GM23338 (cell line): ENCODE results near the gene SSR4. TPM values are rescaled to one million over a fixed set of nuclear protein-coding genes. Genes with fewer than 3 reads are reported as not detected.

Experiments used
- ATAC-seq: fragments of 200-7000 bp; cut with Tn5 transposase; 3 replicates; pipeline ENCODE4 v1.9.1; 2020
- DNase-seq: peaks from one replicate; pipeline ENCODE4 v3.0.0-alpha.2; 2015; ENCODE audit warnings: low spot score
- H2AFZ ChIP-seq: fragments of 200-600 bp; sonication (generic); 2 replicates; pipeline ENCODE4 v1.8.0; 2016; ENCODE audit warnings: antibody characterized with exemption, mild to moderate bottlenecking, moderate library complexity
- H3F3A ChIP-seq: fragments of 200-600 bp; sonication (generic); replicated peaks from 2 replicates; pipeline ENCODE4 v1.8.0; 2017; ENCODE audit warnings: antibody characterized with exemption, mixed run types, low read depth
- H3K27ac ChIP-seq: fragments of 200-600 bp; sonication (generic); 2 replicates; pipeline ENCODE4 v1.6.1; 2016; ENCODE audit warnings: low read depth
- H3K27me3 ChIP-seq: fragments of 200-600 bp; sonication (generic); 2 replicates; pipeline ENCODE4 v1.8.0; 2016; ENCODE audit warnings: mild to moderate bottlenecking, mixed run types, moderate library complexity; ENCODE audit not compliant: insufficient read depth
- H3K36me3 ChIP-seq: fragments of 200-600 bp; sonication (generic); 2 replicates; pipeline ENCODE4 v1.8.0; 2016; ENCODE audit warnings: mild to moderate bottlenecking; ENCODE audit not compliant: insufficient read depth
- H3K4me1 ChIP-seq: fragments of 200-600 bp; sonication (generic); 2 replicates; pipeline ENCODE4 v1.8.0; 2016; ENCODE audit warnings: mild to moderate bottlenecking, moderate library complexity; ENCODE audit not compliant: insufficient read depth
- H3K4me2 ChIP-seq: fragments of 200-600 bp; sonication (generic); 2 replicates; pipeline ENCODE4 v1.7.1; 2017; ENCODE audit warnings: mixed run types
- H3K4me3 ChIP-seq: fragments of 200-600 bp; sonication (generic); 2 replicates; pipeline ENCODE4 v1.6.1; 2016; ENCODE audit warnings: mixed run types
- H3K79me2 ChIP-seq: fragments of 200-600 bp; sonication (generic); replicated peaks from 2 replicates; pipeline ENCODE4 v1.8.0; 2017; ENCODE audit warnings: mild to moderate bottlenecking; ENCODE audit not compliant: insufficient read depth
- H3K9me2 ChIP-seq: fragments of 200-600 bp; sonication (generic); 2 replicates; pipeline ENCODE4 v1.8.0; 2017; ENCODE audit not compliant: insufficient read depth
- H4K20me1 ChIP-seq: fragments of 200-600 bp; sonication (generic); replicated peaks from 2 replicates; pipeline ENCODE4 v1.8.0; 2017; ENCODE audit warnings: mild to moderate bottlenecking; ENCODE audit not compliant: insufficient read depth
- H3K27ac Mint-ChIP-seq: 2 replicates; pipeline ENCODE4 v1.8.0; 2020; ENCODE audit warnings: inconsistent platforms, mild to moderate bottlenecking, moderate library complexity, mixed read lengths
- H3K27me3 Mint-ChIP-seq: 3 replicates; pipeline ENCODE4 v1.8.0; 2022; ENCODE audit warnings: low read depth, mild to moderate bottlenecking, moderate library complexity, mixed read lengths, inconsistent platforms; ENCODE audit not compliant: insufficient read depth, poor library complexity
- H3K36me3 Mint-ChIP-seq: 3 replicates; pipeline ENCODE4 v1.8.0; 2021; ENCODE audit warnings: low read depth, mild to moderate bottlenecking, inconsistent platforms, moderate library complexity, mixed read lengths
- H3K4me1 Mint-ChIP-seq: 3 replicates; pipeline ENCODE4 v1.8.0; 2020; ENCODE audit warnings: mild to moderate bottlenecking, inconsistent platforms, mixed read lengths
- H3K4me3 Mint-ChIP-seq: 3 replicates; pipeline ENCODE4 v1.8.0; 2021; ENCODE audit warnings: moderate library complexity, mild to moderate bottlenecking, inconsistent platforms, mixed read lengths
- H3K9me3 Mint-ChIP-seq: 3 replicates; pipeline ENCODE4 v1.8.0; 2020; ENCODE audit warnings: moderate library complexity, mild to moderate bottlenecking, inconsistent platforms, mixed read lengths
- CREB1 ChIP-seq: fragments of 250-450 bp; sonication (Bioruptor Pico); IDR thresholded peaks from 2 replicates; pipeline ENCODE4 v1.5.0; 2020; ENCODE audit warnings: low read depth, mild to moderate bottlenecking, moderate library complexity
- EZH2 ChIP-seq: fragments of 200-600 bp; sonication (generic); IDR thresholded peaks from one replicate; pipeline ENCODE4 v1.8.0; 2017; ENCODE audit warnings: antibody characterized with exemption, mild to moderate bottlenecking, low read depth; ENCODE audit not compliant: unreplicated experiment
- EZH2phosphoT487 ChIP-seq: fragments of 200-600 bp; sonication (generic); IDR thresholded peaks from one replicate; pipeline ENCODE4 v1.8.1; 2018; ENCODE audit warnings: antibody characterized with exemption; ENCODE audit not compliant: unreplicated experiment
- JUNB ChIP-seq: IDR thresholded peaks from one replicate; pipeline ENCODE4 v1.6.1; 2016; ENCODE audit warnings: antibody characterized with exemption; ENCODE audit not compliant: unreplicated experiment
- NANOG ChIP-seq: IDR thresholded peaks from 2 replicates; pipeline ENCODE4 v1.6.1; 2016; ENCODE audit warnings: antibody characterized with exemption, borderline replicate concordance
- POLR2AphosphoS5 ChIP-seq: IDR thresholded peaks from 2 replicates; pipeline ENCODE4 v1.6.1; 2016; ENCODE audit warnings: antibody characterized with exemption, low read depth
- STAT1 ChIP-seq: IDR thresholded peaks from one replicate; pipeline ENCODE4 v1.6.1; 2016; ENCODE audit warnings: antibody characterized with exemption; ENCODE audit not compliant: unreplicated experiment
- ZNF114 ChIP-seq: fragments of 250-450 bp; sonication (Bioruptor Pico); IDR thresholded peaks from 2 replicates; pipeline ENCODE4 v1.5.0; 2020; ENCODE audit warnings: mild to moderate bottlenecking, moderate library complexity
- ZNF331 ChIP-seq: fragments of 250-450 bp; sonication (Bioruptor Pico); IDR thresholded peaks from 2 replicates; pipeline ENCODE4 v1.5.0; 2020; ENCODE audit warnings: low read depth, mild to moderate bottlenecking, moderate library complexity
- polyA plus RNA-seq: library from polyadenylated mRNA; unstranded; fragments of >200 nt; fragmentation: Nextera tagmentation; extraction: Ambion mirVana; gene quantifications from 2 replicates; pipeline ENCODE4 v1.2.1, GENCODE V29; 2016
- total RNA-seq: library from RNA; depleted of rRNA; stranded (reverse); fragments of >200 nt; shearing (Covaris generic); gene quantifications from 2 replicates; pipeline ENCODE4 v1.2.3, GENCODE V29; 2014
- TF ChIP-seq, protein P1 (sequence below): IDR thresholded peaks from 2 replicates; pipeline ENCODE4 v1.6.1; 2016; ENCODE audit warnings: antibody characterized with exemption
- TF ChIP-seq, protein P2 (sequence below): IDR thresholded peaks from one replicate; pipeline ENCODE4 v1.6.1; 2018; ENCODE audit warnings: antibody characterized with exemption; ENCODE audit not compliant: unreplicated experiment
- TF ChIP-seq, protein P3 (sequence below), 2 experiments: fragments of 200-600 bp in 1 of 2; sonication (generic) in 1 of 2; conservative IDR thresholded peaks; 2 replicates each; pipeline versions ENCODE4 v1.5.1 to v1.6.1; 2016 to 2017; ENCODE audit warnings: antibody characterized with exemption in 2 of 2, low read depth in 2 of 2, mild to moderate bottlenecking in 2 of 2, moderate library complexity in 1 of 2
- TF ChIP-seq, protein P4 (sequence below): fragments of 250-450 bp; sonication (Bioruptor Pico); IDR thresholded peaks from 2 replicates; pipeline ENCODE4 v1.5.0; 2020; ENCODE audit warnings: mild to moderate bottlenecking, moderate library complexity

Gene SSR4
- total and polyA plus RNA-seq, 2 experiments from 2014 or later = 107 to 352 TPM

DNA sequence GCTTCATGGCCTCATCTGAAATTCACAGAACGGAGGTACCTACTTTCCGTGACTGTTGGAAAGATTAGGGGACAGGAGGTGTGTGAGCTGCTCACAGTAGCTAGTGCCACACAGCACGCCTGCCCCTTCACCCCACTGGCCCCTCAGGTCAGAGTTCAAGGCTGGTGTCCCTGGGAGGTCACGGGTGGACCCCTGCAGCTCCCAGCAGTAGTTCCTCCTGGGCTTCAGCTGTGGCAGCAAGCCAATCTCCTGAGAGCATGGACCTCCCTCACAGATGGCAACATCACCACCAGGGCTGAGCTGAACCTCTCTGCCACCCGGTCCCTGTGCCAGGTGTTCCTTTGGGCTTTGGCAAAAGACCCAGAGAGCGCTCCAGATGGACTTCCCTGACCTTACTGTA lies 2.1 kb upstream of the SSR4 start:
- Histone ChIP-seq H4K20me1 (0 out of 2 replicates have a peak, but pooled peaks cover 3% of the 10 kb centered on the region), H3K4me2 (no peak overlapping the region), H3K4me3 (no peak overlapping the region), H3K79me2 (peaks cover 36% of the 10 kb centered on the region), H3K36me3 (no peaks in the 10 kb centered on the region), H3K4me1 (no peaks in the 10 kb centered on the region), H3F3A (no peaks in the 10 kb centered on the region), H3K27ac (no peak overlapping the region), H2AFZ (no peak overlapping the region), H3K27me3 (no peaks in the 10 kb centered on the region), H3K9me2 (no peaks in the 10 kb centered on the region)
- Mint-ChIP-seq H3K27me3 (peaks cover 4% of the 10 kb centered on the region), H3K36me3 (peaks cover 18% of the 10 kb centered on the region), H3K9me3 (no peaks in the 10 kb centered on the region), H3K4me3 (no peak overlapping the region), H3K4me1 (peaks cover 17% of the 10 kb centered on the region), H3K27ac (no peak overlapping the region)
- ATAC-seq (no peak), DNase-seq (no peak)
- no peak for TF ChIP-seq POLR2AphosphoS5
- TF ChIP-seq JUNB = no peak
- TF ChIP-seq ZNF331 = no peak
- TF ChIP-seq, protein P1, sequence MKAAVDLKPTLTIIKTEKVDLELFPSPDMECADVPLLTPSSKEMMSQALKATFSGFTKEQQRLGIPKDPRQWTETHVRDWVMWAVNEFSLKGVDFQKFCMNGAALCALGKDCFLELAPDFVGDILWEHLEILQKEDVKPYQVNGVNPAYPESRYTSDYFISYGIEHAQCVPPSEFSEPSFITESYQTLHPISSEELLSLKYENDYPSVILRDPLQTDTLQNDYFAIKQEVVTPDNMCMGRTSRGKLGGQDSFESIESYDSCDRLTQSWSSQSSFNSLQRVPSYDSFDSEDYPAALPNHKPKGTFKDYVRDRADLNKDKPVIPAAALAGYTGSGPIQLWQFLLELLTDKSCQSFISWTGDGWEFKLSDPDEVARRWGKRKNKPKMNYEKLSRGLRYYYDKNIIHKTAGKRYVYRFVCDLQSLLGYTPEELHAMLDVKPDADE = no peak
- no peak for TF ChIP-seq ZNF114 (CRISPR knock-in tag)
- TF ChIP-seq, protein P2, sequence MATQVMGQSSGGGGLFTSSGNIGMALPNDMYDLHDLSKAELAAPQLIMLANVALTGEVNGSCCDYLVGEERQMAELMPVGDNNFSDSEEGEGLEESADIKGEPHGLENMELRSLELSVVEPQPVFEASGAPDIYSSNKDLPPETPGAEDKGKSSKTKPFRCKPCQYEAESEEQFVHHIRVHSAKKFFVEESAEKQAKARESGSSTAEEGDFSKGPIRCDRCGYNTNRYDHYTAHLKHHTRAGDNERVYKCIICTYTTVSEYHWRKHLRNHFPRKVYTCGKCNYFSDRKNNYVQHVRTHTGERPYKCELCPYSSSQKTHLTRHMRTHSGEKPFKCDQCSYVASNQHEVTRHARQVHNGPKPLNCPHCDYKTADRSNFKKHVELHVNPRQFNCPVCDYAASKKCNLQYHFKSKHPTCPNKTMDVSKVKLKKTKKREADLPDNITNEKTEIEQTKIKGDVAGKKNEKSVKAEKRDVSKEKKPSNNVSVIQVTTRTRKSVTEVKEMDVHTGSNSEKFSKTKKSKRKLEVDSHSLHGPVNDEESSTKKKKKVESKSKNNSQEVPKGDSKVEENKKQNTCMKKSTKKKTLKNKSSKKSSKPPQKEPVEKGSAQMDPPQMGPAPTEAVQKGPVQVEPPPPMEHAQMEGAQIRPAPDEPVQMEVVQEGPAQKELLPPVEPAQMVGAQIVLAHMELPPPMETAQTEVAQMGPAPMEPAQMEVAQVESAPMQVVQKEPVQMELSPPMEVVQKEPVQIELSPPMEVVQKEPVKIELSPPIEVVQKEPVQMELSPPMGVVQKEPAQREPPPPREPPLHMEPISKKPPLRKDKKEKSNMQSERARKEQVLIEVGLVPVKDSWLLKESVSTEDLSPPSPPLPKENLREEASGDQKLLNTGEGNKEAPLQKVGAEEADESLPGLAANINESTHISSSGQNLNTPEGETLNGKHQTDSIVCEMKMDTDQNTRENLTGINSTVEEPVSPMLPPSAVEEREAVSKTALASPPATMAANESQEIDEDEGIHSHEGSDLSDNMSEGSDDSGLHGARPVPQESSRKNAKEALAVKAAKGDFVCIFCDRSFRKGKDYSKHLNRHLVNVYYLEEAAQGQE = no peak
- TF ChIP-seq, protein P3, sequence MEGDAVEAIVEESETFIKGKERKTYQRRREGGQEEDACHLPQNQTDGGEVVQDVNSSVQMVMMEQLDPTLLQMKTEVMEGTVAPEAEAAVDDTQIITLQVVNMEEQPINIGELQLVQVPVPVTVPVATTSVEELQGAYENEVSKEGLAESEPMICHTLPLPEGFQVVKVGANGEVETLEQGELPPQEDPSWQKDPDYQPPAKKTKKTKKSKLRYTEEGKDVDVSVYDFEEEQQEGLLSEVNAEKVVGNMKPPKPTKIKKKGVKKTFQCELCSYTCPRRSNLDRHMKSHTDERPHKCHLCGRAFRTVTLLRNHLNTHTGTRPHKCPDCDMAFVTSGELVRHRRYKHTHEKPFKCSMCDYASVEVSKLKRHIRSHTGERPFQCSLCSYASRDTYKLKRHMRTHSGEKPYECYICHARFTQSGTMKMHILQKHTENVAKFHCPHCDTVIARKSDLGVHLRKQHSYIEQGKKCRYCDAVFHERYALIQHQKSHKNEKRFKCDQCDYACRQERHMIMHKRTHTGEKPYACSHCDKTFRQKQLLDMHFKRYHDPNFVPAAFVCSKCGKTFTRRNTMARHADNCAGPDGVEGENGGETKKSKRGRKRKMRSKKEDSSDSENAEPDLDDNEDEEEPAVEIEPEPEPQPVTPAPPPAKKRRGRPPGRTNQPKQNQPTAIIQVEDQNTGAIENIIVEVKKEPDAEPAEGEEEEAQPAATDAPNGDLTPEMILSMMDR (conservative IDR thresholded peaks at IDR 0.05; ENCODE audit: low read depth in 2 of 2) = no peak
- TF ChIP-seq STAT1 = no peak
- TF ChIP-seq, protein P4, sequence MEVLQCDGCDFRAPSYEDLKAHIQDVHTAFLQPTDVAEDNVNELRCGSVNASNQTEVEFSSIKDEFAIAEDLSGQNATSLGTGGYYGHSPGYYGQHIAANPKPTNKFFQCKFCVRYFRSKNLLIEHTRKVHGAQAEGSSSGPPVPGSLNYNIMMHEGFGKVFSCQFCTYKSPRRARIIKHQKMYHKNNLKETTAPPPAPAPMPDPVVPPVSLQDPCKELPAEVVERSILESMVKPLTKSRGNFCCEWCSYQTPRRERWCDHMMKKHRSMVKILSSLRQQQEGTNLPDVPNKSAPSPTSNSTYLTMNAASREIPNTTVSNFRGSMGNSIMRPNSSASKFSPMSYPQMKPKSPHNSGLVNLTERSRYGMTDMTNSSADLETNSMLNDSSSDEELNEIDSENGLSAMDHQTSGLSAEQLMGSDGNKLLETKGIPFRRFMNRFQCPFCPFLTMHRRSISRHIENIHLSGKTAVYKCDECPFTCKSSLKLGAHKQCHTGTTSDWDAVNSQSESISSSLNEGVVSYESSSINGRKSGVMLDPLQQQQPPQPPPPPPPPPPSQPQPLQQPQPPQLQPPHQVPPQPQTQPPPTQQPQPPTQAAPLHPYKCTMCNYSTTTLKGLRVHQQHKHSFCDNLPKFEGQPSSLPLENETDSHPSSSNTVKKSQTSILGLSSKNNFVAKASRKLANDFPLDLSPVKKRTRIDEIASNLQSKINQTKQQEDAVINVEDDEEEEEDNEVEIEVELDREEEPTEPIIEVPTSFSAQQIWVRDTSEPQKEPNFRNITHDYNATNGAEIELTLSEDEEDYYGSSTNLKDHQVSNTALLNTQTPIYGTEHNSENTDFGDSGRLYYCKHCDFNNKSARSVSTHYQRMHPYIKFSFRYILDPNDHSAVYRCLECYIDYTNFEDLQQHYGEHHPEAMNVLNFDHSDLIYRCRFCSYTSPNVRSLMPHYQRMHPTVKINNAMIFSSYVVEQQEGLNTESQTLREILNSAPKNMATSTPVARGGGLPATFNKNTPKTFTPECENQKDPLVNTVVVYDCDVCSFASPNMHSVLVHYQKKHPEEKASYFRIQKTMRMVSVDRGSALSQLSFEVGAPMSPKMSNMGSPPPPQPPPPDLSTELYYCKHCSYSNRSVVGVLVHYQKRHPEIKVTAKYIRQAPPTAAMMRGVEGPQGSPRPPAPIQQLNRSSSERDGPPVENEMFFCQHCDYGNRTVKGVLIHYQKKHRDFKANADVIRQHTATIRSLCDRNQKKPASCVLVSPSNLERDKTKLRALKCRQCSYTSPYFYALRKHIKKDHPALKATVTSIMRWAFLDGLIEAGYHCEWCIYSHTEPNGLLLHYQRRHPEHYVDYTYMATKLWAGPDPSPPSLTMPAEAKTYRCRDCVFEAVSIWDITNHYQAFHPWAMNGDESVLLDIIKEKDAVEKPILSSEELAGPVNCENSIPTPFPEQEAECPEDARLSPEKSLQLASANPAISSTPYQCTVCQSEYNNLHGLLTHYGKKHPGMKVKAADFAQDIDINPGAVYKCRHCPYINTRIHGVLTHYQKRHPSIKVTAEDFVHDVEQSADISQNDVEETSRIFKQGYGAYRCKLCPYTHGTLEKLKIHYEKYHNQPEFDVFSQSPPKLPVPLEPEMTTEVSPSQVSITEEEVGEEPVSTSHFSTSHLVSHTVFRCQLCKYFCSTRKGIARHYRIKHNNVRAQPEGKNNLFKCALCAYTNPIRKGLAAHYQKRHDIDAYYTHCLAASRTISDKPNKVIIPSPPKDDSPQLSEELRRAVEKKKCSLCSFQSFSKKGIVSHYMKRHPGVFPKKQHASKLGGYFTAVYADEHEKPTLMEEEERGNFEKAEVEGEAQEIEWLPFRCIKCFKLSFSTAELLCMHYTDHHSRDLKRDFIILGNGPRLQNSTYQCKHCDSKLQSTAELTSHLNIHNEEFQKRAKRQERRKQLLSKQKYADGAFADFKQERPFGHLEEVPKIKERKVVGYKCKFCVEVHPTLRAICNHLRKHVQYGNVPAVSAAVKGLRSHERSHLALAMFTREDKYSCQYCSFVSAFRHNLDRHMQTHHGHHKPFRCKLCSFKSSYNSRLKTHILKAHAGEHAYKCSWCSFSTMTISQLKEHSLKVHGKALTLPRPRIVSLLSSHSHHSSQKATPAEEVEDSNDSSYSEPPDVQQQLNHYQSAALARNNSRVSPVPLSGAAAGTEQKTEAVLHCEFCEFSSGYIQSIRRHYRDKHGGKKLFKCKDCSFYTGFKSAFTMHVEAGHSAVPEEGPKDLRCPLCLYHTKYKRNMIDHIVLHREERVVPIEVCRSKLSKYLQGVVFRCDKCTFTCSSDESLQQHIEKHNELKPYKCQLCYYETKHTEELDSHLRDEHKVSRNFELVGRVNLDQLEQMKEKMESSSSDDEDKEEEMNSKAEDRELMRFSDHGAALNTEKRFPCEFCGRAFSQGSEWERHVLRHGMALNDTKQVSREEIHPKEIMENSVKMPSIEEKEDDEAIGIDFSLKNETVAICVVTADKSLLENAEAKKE (CRISPR knock-in tag) = no peak
- TF ChIP-seq NANOG = no peak
- no peak for TF ChIP-seq CREB1 (CRISPR knock-in tag)
- TF ChIP-seq EZH2phosphoT487 = no peak
- no peak for TF ChIP-seq EZH2
